Measurements from ENCODE around the gene DAP. TPM values are rescaled to one million over a fixed set of nuclear protein-coding genes. Genes with fewer than 3 reads are reported as not detected.
"Not testable (repeated sequence)": the region's sequence is repeated elsewhere in the genome, so short reads cannot be mapped to it uniquely, and the experiment has no call there.

Gene DAP
- total RNA-seq, 1 donor from 2014 or later = 235 TPM

- TF ChIP-seq, protein P1, sequence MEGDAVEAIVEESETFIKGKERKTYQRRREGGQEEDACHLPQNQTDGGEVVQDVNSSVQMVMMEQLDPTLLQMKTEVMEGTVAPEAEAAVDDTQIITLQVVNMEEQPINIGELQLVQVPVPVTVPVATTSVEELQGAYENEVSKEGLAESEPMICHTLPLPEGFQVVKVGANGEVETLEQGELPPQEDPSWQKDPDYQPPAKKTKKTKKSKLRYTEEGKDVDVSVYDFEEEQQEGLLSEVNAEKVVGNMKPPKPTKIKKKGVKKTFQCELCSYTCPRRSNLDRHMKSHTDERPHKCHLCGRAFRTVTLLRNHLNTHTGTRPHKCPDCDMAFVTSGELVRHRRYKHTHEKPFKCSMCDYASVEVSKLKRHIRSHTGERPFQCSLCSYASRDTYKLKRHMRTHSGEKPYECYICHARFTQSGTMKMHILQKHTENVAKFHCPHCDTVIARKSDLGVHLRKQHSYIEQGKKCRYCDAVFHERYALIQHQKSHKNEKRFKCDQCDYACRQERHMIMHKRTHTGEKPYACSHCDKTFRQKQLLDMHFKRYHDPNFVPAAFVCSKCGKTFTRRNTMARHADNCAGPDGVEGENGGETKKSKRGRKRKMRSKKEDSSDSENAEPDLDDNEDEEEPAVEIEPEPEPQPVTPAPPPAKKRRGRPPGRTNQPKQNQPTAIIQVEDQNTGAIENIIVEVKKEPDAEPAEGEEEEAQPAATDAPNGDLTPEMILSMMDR (IDR thresholded peaks at IDR 0.05) = no peak
- Mint-ChIP-seq H3K9me3 (ENCODE audit: low read depth) (peaks cover 6% of the 10 kb centered on the region), H3K36me3 (ENCODE audit: low read depth) (no peaks in the 10 kb centered on the region), H3K27me3 (ENCODE audit: low read depth) (no peaks in the 10 kb centered on the region), H3K4me3 (ENCODE audit: unreplicated experiment) (no peak overlapping the region), H3K27ac (ENCODE audit: unreplicated experiment) (no peak overlapping the region), H3K4me1 (ENCODE audit: low read depth) (peaks cover 4% of the 10 kb centered on the region)
- DNase-seq (ENCODE audit: low spot score) = peak; percentile 19
Observed at GRCh38 chr5:10668697-10669096, 92.3 kb downstream of the DAP start.

DNA sequence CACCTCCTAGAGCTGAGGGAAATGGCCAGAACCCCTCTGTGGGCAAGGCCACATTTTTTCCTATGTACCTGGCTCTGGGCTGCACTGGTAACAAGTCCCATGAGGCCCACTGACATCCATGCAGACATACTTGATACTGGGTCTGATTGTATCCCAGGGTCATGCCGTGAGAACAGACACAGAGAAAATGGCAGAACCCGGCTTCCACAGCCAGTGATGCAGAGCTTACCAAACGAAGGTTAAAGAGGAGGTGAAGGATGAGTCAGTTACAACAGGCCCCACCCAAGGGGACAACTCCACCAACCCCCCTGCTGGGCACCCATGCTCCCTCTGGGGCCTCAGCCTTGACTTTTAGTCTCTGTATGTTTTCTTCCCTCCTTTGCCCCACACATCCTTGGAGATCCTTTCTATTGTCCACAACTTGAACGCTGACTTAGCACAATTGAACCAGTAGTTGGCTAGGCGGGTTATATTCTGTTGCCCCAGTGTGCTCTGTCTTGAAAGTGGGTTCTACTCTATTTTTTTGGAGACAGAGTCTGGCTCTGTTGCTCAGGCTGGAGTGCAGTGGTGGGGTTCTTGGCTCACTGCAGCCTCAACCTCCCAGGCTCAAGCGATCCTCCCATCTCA lies 93.5 kb downstream of the DAP start:
- Mint-ChIP-seq H3K27me3 (ENCODE audit: low read depth) (no peaks in the 10 kb centered on the region), H3K36me3 (ENCODE audit: low read depth) (no peaks in the 10 kb centered on the region), H3K9me3 (ENCODE audit: low read depth) (peaks cover 6% of the 10 kb centered on the region), H3K4me3 (ENCODE audit: unreplicated experiment) (no peak overlapping the region), H3K4me1 (ENCODE audit: low read depth) (peaks cover 4% of the 10 kb centered on the region), H3K27ac (ENCODE audit: unreplicated experiment) (no peak overlapping the region)
- TF ChIP-seq, protein P1 (IDR thresholded peaks at IDR 0.05) = no peak
- peak; percentile 11 for DNase-seq (ENCODE audit: low spot score)

- DNase-seq (ENCODE audit: low spot score) = no peak
- TF ChIP-seq, protein P1 (IDR thresholded peaks at IDR 0.05) = no peak
- Mint-ChIP-seq H3K9me3 (ENCODE audit: low read depth) (peaks cover 6% of the 10 kb centered on the region), H3K4me1 (ENCODE audit: low read depth) (peaks cover 4% of the 10 kb centered on the region), H3K4me3 (ENCODE audit: unreplicated experiment) (no peak overlapping the region), H3K27ac (ENCODE audit: unreplicated experiment) (no peak overlapping the region), H3K36me3 (ENCODE audit: low read depth) (no peaks in the 10 kb centered on the region), H3K27me3 (ENCODE audit: low read depth) (no peaks in the 10 kb centered on the region)
Observed at GRCh38 chr5:10666531-10667299, 94.3 kb downstream of the DAP start.

DNA sequence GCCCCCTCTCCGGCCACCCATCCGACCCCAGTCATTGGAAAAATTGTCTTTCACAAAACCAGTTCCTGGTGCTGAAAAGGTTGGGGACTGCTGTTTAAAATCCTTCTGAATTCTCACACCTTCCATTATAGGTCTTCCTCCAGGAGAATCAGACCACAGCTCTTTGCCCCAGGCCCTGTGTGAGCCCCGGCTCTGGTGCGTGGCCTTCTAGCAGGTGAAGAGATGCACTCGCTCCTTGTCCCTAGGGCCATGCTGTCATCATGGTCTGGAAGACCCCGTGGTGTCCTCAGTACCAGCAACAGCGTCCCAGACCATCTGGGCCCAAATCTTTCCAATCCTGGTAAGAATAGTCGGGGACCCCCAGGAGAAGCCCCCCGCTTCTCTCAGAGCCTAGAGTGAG lies 95.2 kb downstream of the DAP start:
- Mint-ChIP-seq H3K4me1 (ENCODE audit: low read depth) (peaks cover 4% of the 10 kb centered on the region), H3K4me3 (ENCODE audit: unreplicated experiment) (no peak overlapping the region), H3K9me3 (ENCODE audit: low read depth) (peaks cover 6% of the 10 kb centered on the region), H3K27me3 (ENCODE audit: low read depth) (no peaks in the 10 kb centered on the region), H3K36me3 (ENCODE audit: low read depth) (no peaks in the 10 kb centered on the region), H3K27ac (ENCODE audit: unreplicated experiment) (no peak overlapping the region)
- TF ChIP-seq, protein P1 (IDR thresholded peaks at IDR 0.05) = no peak
- DNase-seq (ENCODE audit: low spot score) = no peak

DNA sequence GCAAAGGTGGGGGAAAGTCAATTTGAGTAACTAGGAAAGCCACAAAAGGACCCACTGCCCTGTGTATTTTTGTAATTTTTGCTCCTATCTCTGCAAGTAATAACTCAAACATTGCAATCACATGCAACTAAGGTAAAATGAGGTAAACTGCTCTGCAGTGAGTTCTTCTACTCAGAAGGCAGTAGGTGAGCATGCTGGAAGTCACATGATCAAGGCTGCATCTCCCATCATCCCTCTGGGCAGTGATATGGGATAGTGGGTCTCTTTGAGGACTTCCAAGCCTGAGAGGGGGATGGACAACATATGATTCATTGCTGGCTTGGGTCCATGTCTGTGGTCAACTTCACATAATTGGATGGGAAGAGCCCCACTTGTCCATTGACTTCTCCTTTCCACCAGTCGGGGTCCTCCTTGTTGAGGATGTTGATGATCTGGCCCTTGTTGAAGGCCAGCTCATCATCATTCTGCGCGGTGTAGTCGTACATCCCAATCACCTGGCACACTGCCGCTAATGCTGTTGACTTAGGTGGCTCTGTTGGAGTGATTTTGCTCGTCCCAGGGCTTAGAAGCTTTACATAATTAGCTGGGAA lies 96.8 kb downstream of the DAP start:
- not testable (repeated sequence) for H3K27ac Mint-ChIP-seq (ENCODE audit: unreplicated experiment); H3K36me3 Mint-ChIP-seq (ENCODE audit: low read depth); H3K4me1 Mint-ChIP-seq (ENCODE audit: low read depth); DNase-seq (ENCODE audit: low spot score); H3K9me3 Mint-ChIP-seq (ENCODE audit: low read depth); H3K4me3 Mint-ChIP-seq (ENCODE audit: unreplicated experiment); H3K27me3 Mint-ChIP-seq (ENCODE audit: low read depth)
